Breast epithelium (tissue), 4 donors: ENCODE results near the gene MOSMO. TPM values are rescaled to one million over a fixed set of nuclear protein-coding genes. Genes with fewer than 3 reads are reported as not detected.

Source experiments
- DNase-seq, 2 donors: peaks; one replicate each; pipeline ENCODE4 v3.0.0-alpha.2; 2019; ENCODE audit warnings: low spot score in 2 of 2
- H3K27ac ChIP-seq, 2 donors: fragments of 200-600 bp; sonication (generic) in 1 of 2; one replicate each; pipeline ENCODE4 v1.5.1; 2016 to 2019; ENCODE audit warnings: mild to moderate bottlenecking in 1 of 2
- H3K27me3 ChIP-seq, 2 donors: fragments of 200-600 bp; sonication (generic) in 1 of 2; one replicate each; pipeline versions ENCODE4 v1.5.1 to v1.6.0; 2017 to 2019; ENCODE audit warnings: control low read depth in 1 of 2, mild to moderate bottlenecking in 1 of 2
- H3K36me3 ChIP-seq: fragments of 200-600 bp; one replicate; pipeline ENCODE4 v1.5.1; 2019
- H3K4me1 ChIP-seq, 2 donors: fragments of 200-600 bp; sonication (generic); one replicate each; pipeline ENCODE4 v1.5.1; 2016 to 2019; ENCODE audit warnings: control low read depth in 1 of 2
- H3K4me3 ChIP-seq, 3 donors: fragments of 200-600 bp; sonication (generic); 1 replicate in 2 of 3; 2 replicates in 1 of 3; pipeline ENCODE4 v1.5.1; 2016 to 2019; ENCODE audit warnings: mild to moderate bottlenecking in 3 of 3, moderate library complexity in 2 of 3
- H3K9me3 ChIP-seq, 2 donors: fragments of 200-600 bp; sonication (generic) in 1 of 2; one replicate each; pipeline ENCODE4 v1.5.1; 2016 to 2019; ENCODE audit warnings: control low read depth in 1 of 2
- POLR2A ChIP-seq: fragments of 450-650 bp; IDR thresholded peaks from one replicate; pipeline ENCODE4 v1.6.1; 2016; ENCODE audit warnings: antibody characterized with exemption, mild to moderate bottlenecking, moderate library complexity
- POLR2AphosphoS5 ChIP-seq, 3 donors: sonication (generic); formaldehyde crosslinking; IDR thresholded peaks; one replicate each; pipeline ENCODE4 v1.6.1; 2017; ENCODE audit warnings: antibody characterized with exemption in 3 of 3
- intact Hi-C: fragments of 100-400 bp; cut with DNase I; formaldehyde crosslinking; loops from one replicate; pipeline ENCODE4 v1.15.1; 2023; ENCODE audit warnings: low total_unique reads
- total RNA-seq, 3 donors: library from RNA; depleted of rRNA; stranded (reverse); fragments of >200 nt; gene quantifications; one replicate each; pipeline ENCODE4 v1.1.0, GENCODE V29; 2016
- TF ChIP-seq, protein P1 (sequence below), 3 donors: fragments of 450-650 bp; IDR thresholded peaks; one replicate each; pipeline ENCODE4 v1.5.1; 2016 to 2017; ENCODE audit warnings: antibody characterized with exemption in 3 of 3, mild to moderate bottlenecking in 3 of 3, moderate library complexity in 3 of 3

MOSMO gene
- total RNA-seq, 3 donors from 2014 or later, result 19.7 to 31.5 (median 29.5) TPM

DNA sequence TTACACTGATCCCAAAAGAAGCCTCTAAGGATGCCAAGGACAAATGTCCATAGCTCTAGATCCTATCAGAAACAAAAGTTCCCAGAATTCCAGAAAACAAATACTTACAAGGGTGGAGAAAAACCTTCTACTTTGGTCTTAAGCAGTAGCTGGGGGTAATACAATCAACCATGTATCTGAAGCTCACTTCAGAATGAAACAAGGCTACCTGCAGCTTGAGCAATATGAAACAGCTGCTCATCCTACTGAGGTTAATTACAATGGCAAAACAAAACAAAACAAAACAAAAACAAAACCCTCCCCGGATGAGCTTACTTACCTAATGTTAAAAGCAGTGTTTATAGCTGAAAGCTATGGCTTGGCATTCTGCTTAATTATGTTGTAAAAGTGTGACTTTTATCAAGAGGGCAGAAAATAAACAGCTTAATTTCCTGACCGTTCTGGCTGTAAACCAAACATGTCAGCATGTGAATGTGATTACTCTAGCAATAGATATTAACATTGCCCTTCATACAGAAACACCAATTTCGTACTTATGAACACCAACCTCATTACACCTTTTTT is 17.4 kb upstream of the MOSMO start:
- Histone ChIP-seq H3K36me3 (no peaks in the 10 kb centered on the region), H3K4me1 (no peaks in the 10 kb centered on the region), H3K9me3 (no peaks in the 10 kb centered on the region), H3K27me3 (no peaks in the 10 kb centered on the region), H3K27ac (no peak overlapping the region), H3K4me3 (no peak overlapping the region)
- intact Hi-C loops, result loop anchor here (10.0 kb wide), 1 partner anchor 74 kb away; no protein-coding TSS in a partner anchor
- DNase-seq, result no peak
- TF ChIP-seq POLR2A (no peak), POLR2AphosphoS5 (IDR thresholded peaks at IDR 0.05) (no peak)
- TF ChIP-seq, protein P1, sequence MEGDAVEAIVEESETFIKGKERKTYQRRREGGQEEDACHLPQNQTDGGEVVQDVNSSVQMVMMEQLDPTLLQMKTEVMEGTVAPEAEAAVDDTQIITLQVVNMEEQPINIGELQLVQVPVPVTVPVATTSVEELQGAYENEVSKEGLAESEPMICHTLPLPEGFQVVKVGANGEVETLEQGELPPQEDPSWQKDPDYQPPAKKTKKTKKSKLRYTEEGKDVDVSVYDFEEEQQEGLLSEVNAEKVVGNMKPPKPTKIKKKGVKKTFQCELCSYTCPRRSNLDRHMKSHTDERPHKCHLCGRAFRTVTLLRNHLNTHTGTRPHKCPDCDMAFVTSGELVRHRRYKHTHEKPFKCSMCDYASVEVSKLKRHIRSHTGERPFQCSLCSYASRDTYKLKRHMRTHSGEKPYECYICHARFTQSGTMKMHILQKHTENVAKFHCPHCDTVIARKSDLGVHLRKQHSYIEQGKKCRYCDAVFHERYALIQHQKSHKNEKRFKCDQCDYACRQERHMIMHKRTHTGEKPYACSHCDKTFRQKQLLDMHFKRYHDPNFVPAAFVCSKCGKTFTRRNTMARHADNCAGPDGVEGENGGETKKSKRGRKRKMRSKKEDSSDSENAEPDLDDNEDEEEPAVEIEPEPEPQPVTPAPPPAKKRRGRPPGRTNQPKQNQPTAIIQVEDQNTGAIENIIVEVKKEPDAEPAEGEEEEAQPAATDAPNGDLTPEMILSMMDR (IDR thresholded peaks at IDR 0.05), result no peak

DNA sequence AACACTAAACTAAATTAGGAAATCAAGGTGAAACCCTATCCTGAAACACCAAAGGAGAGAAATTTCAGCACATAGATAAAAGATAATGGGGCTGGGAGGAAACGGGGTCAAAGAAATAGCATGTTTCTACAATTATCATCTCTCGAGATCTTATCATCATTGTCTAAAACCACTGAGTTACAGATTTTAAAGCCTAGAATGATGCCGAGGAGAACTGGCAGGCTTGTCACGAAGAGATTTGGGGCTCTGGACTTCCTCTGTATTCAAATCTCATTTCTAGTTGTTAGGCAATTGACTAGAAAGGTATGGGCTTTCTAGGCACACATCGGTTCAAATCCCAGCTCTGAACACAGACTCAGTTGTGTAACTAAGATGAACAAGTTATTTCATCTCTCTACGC is 16.3 kb upstream of the MOSMO start:
- H3K4me3 ChIP-seq, result no peak overlapping the region
- no peaks in the 10 kb centered on the region for H3K27me3 ChIP-seq
- H3K9me3 ChIP-seq, result no peaks in the 10 kb centered on the region
- TF ChIP-seq, protein P1 (IDR thresholded peaks at IDR 0.05), result no peak
- no peak for TF ChIP-seq POLR2A
- no peak for TF ChIP-seq POLR2AphosphoS5 (IDR thresholded peaks at IDR 0.05)
- no peak for DNase-seq
- intact Hi-C loops, result loop anchor here (10.0 kb wide), 1 partner anchor 73 kb away; no protein-coding TSS in a partner anchor
- H3K4me1 ChIP-seq, result no peaks in the 10 kb centered on the region
- no peaks in the 10 kb centered on the region for H3K36me3 ChIP-seq
- H3K27ac ChIP-seq, result no peak overlapping the region

DNA sequence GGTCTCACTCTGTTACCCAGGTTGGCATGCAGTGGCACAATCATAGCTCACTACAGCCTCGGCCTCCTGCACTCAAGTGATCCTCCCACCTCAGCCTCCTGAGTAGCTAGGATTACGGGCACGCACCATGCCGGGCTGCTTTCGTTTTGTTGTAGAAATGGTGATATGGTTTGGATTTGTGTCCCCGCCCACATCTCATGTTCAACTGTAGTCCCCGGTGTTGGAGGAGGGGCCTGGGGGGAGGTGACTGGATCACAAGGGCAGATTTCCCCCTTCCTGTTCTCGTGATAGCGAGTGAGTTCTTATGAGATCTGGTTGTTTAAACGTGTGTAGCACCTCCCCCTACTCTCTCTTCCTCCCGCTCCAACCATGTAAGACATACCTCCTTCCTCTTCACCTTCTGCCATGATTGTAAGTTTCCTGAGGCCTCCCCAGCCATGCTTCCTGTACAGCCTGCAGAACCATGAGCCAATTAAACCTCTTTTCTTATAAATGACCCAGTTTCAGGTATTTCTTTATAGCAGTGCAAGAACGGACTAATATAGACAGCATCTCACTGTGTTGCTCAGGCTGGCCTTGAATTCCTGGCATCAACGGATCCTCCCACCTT is 12.9 kb upstream of the MOSMO start:
- Histone ChIP-seq H3K9me3 (no peaks in the 10 kb centered on the region), H3K4me1 (no peaks in the 10 kb centered on the region), H3K27me3 (no peaks in the 10 kb centered on the region), H3K27ac (no peak overlapping the region), H3K4me3 (no peak overlapping the region), H3K36me3 (no peaks in the 10 kb centered on the region)
- TF ChIP-seq POLR2A (no peak), POLR2AphosphoS5 (IDR thresholded peaks at IDR 0.05) (no peak)
- TF ChIP-seq, protein P1 (IDR thresholded peaks at IDR 0.05), result no peak
- DNase-seq, result no peak
- intact Hi-C loops, result loop anchor here (10.0 kb wide), 1 partner anchor 70 kb away; no protein-coding TSS in a partner anchor

DNA sequence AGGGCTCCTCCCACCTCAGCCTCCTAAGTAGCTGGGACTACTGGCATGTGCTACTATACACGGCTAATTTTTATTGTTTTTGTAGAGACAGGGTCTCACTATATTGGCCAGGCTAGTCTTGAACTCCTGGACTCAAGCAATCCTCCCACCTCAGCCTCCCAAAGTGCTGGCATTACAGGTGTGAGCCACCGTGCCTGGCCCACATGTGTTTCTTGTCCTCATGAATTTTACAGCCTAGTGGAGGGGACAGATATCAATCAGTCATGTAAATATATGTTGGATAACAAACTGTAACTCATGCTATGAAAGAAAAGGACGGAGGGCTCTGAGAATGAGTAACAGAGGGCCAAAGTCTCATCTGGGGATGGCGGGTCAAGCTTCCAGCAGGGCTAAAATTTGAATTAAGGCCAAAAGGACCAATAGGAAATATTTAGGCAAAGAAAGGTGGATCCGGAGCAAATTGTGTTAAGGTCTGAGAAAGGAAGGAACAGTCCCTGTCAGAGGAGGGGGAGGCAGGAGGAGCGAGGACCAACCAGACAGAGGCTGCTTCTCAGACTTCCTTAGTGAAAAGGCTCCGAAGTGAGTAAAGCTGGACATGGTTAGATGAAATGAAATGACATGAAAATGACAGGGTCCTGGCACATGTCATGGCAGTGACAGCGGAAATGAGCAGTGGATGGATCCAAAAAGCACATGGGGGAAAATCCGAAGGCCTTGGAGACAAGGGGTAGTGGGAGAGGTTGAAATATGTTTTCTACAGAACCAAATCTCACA is 10.8 kb upstream of the MOSMO start:
- intact Hi-C loops, result loop anchor here (10.0 kb wide), 1 partner anchor 68 kb away; no protein-coding TSS in a partner anchor

More for the DNA sequence above, 10.8 kb upstream of the MOSMO start:
- TF ChIP-seq POLR2A (no peak), POLR2AphosphoS5 (IDR thresholded peaks at IDR 0.05) (no peak)
- TF ChIP-seq, protein P1 (IDR thresholded peaks at IDR 0.05), result no peak
- Histone ChIP-seq H3K4me3 (no peak overlapping the region), H3K27me3 (no peaks in the 10 kb centered on the region), H3K27ac (peak overlapping the region in 1 of 2 donors; percentile 45), H3K9me3 (no peaks in the 10 kb centered on the region), H3K4me1 (peaks cover 0 to 10% of the 10 kb centered on the region in 2 donors), H3K36me3 (no peaks in the 10 kb centered on the region)
- no peak for DNase-seq
